ENCODE measurements around the gene GRIP1.

Gene GRIP1, protein sequence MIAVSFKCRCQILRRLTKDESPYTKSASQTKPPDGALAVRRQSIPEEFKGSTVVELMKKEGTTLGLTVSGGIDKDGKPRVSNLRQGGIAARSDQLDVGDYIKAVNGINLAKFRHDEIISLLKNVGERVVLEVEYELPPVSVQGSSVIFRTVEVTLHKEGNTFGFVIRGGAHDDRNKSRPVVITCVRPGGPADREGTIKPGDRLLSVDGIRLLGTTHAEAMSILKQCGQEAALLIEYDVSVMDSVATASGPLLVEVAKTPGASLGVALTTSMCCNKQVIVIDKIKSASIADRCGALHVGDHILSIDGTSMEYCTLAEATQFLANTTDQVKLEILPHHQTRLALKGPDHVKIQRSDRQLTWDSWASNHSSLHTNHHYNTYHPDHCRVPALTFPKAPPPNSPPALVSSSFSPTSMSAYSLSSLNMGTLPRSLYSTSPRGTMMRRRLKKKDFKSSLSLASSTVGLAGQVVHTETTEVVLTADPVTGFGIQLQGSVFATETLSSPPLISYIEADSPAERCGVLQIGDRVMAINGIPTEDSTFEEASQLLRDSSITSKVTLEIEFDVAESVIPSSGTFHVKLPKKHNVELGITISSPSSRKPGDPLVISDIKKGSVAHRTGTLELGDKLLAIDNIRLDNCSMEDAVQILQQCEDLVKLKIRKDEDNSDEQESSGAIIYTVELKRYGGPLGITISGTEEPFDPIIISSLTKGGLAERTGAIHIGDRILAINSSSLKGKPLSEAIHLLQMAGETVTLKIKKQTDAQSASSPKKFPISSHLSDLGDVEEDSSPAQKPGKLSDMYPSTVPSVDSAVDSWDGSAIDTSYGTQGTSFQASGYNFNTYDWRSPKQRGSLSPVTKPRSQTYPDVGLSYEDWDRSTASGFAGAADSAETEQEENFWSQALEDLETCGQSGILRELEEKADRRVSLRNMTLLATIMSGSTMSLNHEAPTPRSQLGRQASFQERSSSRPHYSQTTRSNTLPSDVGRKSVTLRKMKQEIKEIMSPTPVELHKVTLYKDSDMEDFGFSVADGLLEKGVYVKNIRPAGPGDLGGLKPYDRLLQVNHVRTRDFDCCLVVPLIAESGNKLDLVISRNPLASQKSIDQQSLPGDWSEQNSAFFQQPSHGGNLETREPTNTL
- 0 to 0.68 (median 0.30) reads per million in 18 experiments for total RNA-seq

DNA sequence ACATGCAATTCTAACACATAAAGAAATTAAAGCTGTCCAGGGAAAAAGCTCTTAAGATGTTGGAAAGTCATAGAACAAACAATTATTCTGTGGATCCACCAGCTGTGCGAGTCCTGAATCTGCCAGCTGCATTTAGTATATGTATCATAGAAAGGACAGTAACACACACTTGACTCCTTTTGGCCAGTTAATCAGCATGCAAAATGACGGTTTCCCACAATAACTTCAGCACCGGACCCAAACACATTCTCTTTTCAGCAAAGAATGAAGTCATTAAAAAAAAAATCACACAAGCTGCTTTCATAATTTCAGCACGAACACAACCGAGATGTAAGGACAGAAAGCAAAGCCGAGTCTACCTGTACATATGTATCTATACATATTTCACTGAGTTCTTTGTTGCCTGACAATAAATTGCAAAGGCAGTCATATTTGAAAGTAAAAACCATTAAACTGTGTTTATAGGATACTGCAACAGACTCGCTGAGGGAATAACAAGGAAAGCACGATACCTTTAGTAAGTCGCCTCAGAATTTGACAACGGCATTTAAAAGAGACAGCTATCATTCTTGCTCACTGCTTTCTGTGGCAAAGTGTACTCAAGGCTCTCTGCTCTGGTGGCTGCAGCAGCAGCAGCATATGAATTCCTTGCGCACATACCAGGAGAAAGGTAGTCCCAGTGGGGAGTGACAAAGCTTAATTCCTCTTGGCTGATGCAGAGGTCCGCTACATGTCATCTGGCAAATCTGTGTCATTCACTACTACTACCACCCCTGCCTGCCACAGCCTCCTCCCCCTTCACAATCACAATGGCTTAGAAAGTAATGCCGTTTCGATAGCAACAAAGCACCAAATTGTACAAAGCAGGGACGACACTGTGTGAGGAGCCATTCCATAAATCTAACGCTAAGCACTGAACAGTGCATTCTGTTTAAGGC lies at the start of gene GRIP1:
Gene GRIP1 (minus strand): TSS at position 739 of the 938 bp plus-strand sequence. CDS start 172 bp downstream, at position 567.
- DNase-seq = no peak

DNA sequence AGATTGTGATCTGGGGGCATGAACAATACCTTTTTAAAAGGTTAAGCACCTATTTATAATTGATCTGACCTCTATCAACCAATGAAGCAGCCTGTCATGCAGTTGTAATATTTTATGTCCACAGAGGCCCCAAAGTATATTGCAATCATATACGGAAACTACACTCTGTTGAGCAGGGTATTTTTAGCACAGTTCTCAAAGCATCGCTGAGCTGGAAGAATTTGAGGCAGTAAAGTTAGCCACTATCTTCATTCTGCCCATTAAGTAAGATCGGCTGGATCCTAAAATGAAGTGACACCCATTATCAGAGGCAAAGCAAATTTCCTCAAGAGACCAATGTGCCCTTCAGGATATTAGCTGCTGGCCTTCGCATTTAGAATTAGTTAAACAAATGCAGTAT lies 47.7 kb upstream of the GRIP1 start:
- DNase-seq = no peak

DNA sequence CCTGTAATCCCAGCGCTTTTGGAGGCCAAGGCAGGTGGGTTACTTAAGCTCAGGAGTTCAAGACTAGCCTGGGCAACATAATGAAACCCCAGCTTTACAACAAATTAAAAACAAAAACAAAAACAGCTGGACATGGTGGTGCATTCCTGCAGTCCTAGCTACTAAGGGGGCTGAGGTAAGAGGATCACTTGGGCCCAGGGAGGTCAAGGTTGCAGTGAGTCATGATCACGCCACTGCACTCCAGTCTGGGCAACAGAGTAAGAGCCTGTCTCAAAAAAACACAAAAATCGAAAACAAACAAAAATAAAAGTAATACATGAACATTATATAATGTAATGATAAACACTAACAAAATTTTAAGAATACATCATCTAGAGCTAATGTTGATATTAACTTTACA lies 46.2 kb upstream of the GRIP1 start:
- no peak for DNase-seq

DNA sequence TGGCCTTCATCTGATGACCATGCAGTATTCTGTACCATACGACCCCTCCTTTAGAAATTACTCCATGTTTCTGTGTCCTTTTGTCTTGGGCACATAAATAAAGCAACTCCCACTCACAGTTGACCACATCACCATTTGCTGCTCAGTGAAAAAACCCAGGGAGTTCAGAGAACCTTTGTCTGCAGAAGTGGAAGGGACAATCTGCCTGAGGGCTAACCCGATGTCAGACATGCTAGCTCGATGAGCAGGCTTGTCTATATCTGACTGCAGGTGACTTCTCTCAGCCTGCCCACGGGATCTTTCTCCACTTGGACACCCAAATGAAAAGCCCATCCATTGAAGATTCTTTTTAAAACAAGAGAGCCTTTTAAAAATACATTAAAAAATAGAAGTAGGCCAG lies 45.7 kb upstream of the GRIP1 start:
- DNase-seq = peak in 1 of 2 donors; percentile 2

DNA sequence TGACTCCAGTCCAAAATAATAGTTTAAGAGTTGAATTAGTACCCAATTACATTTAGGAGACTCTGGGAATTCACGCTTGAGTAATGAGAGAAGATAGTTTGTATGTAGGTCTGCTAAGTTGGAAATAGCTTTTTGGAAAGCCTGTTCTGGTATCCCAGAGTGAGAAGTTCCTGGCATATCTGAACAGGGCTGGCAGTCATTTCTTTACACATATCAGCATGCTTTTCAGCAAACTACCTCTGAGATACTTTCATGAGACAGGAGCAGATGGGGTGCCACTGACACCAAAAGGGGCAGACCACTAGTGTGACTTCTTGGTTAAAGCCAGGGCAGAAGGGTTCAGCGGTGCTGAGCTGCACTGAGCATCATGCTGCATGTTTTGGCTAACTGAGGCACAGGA lies 45.1 kb upstream of the GRIP1 start:
- no peak for DNase-seq

DNA sequence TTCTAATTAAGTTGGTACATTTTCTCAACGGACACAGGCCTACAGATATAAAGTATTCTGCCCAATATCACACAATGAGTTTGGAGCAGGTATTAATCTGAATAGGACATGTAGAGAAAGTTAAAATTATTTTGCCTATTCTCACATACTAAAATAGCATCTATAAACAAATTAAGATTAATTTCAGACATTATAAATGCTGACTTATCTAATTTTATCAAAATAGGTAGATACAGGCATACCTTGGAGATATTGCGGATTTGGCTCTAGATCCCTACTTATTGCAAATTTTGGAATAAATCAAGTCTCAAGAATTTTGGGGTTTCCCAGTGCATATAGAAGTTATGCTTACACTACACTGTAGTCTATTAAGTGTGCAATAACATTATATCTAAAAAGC lies 41.0 kb upstream of the GRIP1 start:
- DNase-seq = no peak

DNA sequence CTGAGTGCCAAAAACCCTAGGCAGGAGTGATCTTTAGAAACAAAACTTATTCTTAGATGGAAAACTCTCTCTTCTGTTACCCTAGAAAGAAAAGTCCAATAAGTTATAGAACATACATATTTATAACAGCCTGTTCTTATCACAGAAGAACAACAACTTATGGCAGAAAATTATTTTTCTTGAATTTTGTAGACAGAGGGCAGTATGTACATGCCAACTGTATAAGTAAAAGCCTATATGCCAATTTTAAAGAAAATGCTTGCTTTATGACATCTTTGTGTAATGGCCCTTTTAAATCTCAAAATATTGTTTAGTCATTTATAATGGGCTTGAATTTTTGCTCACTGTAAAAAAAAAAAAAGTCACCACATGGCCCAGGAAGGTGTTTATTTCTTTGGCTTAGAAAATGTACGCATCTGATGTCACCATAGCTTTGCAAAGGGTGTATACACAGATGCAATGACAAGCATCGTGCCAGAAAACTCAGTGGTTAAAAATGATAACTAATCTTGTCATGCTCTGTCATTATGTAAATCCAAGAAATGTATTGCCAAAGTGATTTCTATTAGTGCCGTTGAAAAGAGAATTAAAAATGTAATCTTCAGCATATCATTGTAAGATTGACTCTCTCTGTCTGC lies 38.3 kb upstream of the GRIP1 start:
- no peak for DNase-seq

DNA sequence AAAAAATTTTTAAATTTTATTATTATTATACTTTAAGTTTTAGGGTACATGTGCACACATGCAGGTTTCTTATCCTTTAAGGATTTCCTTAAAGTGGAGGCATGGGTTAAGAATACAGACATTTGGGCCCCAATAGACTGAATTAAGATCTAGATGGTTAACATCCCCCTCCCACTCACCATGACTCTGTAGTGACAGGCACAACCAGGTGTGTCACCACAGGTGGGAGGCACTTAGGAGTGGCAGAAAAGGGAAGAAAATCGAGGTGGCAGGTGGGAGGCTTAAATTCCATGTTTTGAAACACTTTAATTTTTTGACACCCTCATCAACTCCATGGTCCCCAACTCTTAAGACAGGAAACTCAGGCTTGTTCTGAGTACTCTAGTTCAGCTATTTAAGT lies 37.6 kb upstream of the GRIP1 start:
- DNase-seq = no peak

DNA sequence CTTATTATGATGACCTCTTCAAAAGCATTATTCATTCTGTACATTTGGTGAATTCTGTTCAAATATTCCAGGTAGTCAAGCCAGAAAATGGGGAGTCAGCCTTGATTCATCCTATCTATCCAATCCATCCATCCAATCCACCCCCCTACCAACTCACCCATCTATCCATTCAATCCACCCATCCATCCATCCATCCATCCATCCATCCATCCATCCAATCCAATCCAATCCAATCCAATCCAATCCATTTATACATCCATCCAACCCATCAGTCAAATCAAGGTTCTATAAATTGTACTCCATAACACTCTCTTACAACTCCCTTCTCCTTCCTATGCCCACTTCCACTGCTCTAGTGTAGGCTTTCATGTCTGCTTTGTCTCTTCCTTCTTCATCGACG lies 35.8 kb upstream of the GRIP1 start:
- no peak for DNase-seq

DNA sequence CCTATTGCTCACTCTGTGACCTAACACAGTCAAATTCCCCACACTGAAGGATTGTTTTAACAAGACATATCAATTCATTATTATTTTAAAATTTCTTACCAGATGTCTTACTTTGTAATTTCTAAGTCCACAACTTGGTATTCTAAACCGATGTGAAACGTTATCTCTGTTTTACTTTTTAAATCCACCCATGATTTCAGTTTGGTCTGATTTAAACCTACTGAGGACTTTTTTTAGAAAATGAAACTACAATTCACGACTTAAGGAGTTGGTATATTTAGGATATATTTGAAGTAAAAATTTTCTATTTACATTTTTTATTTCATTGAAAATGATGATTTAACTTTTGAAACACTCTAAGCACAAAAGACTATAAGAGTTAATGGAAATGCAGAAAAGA lies 35.1 kb upstream of the GRIP1 start:
- no peak for DNase-seq

DNA sequence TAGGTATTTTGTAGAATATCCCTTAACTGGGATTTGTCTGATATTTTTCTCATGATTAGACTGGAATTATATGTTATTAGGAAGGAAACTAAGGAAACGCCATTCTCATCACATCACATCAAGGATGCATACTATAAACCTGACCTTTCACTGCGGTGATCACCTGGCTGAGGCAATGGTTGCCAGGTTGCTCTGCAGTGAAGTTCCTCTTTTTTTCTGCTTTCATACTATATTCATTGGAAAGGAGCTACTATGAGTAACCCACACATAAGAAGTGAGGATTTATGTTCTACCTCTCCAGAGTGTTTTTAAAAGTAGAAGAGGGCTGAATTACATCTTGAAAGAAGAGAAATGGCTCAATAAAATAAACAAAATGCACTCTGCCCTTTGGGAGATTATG lies 31.0 kb upstream of the GRIP1 start:
- no peak for DNase-seq

DNA sequence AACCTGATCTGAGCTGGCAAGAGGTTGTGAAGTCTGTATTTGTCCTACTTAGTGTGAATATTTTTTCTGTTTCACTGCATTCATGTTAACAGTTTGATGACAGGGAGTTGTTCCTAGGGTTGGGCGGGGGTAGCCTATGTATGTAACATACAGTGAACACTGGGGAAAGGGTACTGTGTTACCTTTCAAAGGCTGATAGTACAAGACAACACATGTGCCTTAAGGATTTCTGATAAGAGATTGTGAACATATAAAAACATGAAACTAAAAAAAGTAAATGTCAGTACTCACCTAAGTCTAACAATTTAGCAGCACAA lies 30.5 kb upstream of the GRIP1 start:
- no peak for DNase-seq

DNA sequence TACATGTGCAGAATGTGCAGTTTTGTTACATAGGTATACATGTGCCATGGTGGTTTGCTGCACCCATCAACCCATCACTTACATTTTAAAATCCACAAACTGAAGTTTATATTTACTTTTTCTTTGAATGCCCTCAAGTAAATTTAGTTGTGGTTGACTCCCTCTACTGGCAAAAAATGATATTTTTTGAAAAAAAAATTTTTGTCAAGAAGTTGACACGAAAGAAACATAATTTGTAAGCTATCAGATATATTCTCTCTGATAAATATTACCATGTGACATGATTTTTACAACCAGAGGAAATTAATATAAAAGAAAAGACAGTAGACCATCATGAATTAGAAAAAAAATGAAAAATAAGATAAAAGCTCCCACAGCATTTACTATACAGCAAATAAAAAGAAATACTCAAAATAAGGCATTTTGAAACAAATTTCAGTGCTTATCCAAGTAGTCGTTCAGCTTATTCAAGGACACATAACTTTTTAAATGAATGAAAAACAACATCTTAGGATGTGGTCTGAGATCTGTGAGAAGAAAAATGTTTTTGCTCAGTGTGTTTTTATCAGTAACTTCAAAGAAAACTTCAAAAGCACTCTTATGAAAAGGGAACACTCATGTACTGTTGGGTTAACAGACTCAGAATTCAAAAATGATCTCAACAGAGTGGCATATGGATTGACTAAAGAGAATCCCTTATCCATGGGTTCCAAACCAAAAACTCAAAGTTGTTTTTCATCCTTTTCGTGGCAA lies 30.0 kb upstream of the GRIP1 start:
- DNase-seq = peak; percentile 6 to 65

DNA sequence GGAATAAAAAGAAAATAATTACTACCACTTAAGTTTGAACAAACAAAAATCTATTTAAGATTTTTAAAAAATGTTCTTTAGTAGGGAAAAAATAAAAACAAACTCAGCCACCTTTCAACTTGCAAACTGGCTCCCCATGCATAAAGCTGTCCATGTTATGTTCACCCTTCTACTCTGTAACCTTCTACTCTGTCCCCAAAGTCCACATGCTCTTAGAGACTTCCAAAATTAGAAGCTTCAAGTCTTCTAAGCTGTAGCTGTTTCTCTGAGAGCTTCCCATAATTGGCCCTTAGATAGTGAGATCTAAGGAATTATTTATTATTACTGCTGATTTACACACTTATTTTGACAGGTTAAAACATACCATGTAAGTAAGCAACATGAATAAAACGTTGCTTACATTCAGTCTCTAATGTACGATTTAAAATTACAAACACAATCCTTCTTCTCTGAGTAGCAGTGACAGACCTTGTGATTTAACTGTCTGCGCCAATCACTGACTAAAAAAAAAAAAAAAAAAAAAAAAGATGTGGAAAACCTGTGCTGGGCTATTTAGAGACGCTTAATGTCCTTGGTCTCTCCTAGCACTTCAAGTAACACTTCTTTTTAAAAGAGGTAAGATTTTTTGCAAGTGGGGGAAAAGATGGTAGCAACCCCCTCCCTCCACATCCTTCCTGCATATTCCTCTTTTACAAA lies 28.3 kb upstream of the GRIP1 start:
- DNase-seq = no peak

DNA sequence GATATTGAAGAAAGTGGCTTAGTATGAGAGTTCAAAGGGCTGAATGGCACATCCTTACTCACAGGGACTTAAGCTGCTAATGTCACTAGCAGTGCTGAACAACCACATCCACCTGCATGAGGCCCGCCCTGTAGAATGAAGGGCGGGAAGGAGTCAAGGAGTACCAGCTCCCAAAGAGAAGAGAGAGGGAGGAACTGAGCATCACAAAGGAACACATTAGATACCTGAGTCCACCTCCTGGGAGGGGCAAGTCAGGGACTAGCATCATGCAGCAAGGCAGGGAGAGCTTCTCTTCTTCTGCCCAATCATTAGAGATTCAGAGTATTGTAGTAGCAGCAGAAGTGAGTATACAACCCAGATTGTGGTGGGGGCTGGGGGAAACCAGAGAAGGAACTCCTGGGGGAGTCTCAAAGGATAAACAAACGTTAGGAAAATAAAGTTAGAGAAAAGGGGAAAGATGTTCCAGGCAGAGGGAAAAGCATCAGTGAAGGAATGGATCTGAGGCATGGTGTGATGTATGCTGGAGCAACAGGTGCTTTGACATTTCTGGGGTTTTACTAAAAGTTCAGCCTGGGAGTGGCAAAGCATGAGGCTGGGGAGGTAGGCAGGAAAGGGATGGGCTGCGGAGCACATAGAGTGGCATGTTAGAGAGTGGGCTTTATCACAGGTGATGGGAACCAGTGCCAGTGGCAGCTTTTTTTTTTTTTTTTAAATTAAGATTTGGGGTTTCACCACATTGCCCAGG lies 21.0 kb upstream of the GRIP1 start:
- no peak for DNase-seq

DNA sequence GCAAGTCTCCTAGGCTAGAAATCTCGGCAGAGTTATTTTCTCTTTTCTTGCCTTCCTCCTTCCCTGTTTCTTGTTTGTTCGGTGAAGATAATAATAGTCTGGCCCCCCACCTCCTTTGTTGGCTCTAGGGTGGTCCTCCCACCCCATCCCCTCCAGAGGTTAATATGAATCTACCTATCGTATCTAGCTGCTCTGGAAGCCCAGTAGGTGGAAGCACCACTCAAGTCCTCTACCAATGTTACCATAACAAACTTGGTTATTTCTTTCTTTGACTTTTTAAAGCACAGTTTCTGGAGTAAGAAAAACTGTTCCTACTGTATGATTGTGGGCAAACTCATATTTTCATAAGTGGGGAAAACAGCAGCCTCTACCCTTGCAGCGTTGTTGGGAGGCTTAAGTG lies 19.7 kb upstream of the GRIP1 start:
- no peak for DNase-seq

DNA sequence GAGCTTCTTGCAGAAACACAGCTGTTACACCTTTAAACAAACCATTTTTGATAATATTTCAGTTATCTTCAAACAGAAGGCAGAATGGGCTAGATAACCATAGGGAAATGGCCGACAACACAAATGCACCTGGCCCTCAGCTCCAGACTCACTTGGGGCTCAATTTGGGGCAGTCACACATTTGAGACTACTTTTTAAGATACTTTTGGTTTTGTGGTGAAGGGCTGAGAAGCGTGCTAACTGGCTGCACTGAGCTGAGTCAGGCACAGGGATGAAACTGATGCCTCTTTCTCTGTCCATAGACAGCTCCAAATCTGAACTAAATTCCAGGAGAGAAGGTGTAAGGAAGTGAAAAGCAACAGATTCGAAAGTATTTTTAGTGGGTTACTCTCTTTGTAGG lies 18.5 kb upstream of the GRIP1 start:
- DNase-seq = no peak

DNA sequence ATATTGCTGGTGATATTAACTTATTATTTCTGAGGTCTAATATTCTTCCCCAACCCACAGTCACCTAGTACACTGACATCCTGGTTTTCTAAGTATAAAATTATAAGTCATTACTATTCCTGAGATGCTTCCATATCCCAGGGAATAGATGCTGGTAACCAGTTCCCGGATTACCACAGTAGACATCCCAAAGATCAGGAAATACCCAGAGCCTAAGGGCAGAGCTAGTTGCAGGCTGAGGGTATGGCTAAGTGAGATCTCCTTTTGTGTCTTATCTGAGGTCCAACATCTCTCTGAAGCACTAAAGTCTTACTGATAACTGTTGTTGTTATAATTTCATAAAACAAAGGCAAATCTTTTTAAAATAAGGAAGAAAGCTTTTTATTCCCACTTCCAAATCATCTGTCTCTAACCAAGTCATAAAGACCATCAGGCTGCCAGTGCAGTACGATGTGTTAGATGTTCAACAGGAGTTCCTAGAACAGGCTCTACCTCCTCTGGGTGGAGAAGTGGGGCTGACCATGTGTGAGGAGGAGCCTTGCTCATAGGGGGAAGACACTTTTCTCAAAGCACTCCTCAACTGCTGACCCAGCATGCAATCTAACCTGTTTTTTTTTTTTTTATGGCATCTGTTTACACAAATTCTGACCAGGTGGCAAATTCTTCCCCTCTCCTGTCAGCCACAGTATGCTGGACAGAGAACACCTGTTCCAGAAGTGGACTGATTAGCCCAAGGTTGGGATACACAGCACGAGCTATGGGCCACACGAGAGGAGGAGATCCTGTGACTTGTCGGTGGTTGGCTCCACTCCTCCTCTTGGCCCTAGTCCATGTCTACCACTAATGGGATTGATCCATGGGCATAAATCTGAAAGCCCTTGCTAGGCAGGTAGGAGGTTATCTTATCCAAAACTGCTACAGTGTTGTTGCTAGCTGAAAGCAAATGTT lies 16.1 kb upstream of the GRIP1 start:
- no peak for DNase-seq

Measured in inflammatory macrophage (primary cell).